ENCODE data around the gene TNS4.

DNA sequence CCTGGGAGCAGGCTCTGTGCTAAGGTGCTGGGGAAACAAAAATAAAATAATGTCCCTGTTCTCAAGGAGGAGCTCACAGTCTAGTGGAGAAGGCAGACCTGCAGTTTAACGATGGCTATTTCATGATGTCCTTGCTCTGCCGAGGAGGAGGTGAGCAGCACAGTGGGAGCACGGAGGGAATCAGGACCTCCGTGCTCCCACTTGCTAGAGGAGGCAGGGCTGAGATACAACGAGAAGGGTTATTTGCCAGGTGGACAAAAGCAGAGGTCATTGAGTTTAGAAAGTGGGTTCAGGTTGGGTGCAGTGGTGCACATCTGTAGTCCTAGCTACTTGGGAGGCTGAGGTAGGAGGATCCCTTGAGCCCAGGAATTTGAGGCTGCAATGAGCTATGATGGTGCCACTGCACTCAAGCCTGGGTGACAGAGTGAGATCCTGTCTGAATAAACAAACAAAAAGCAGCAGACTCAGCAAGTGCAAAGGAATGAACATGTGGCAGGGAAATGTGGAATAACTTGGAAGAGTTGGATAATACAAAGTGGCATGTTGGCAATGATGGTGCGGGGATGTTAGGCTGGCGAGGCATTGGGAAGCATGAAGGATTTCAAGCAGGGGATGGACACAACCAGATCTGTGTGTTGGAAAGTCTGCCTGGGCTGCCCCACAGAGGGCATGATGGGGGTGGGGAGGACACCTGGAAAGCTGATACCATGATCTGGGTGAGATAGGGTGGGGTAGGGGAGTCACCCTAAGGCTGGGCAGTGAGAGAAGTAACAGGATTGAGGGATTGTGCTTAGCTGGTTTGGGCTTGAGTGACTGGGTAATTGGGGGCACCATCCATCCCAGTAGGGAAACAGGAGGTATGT, 12.8 kb upstream of the TNS4 start:
- TF ChIP-seq, protein P1, sequence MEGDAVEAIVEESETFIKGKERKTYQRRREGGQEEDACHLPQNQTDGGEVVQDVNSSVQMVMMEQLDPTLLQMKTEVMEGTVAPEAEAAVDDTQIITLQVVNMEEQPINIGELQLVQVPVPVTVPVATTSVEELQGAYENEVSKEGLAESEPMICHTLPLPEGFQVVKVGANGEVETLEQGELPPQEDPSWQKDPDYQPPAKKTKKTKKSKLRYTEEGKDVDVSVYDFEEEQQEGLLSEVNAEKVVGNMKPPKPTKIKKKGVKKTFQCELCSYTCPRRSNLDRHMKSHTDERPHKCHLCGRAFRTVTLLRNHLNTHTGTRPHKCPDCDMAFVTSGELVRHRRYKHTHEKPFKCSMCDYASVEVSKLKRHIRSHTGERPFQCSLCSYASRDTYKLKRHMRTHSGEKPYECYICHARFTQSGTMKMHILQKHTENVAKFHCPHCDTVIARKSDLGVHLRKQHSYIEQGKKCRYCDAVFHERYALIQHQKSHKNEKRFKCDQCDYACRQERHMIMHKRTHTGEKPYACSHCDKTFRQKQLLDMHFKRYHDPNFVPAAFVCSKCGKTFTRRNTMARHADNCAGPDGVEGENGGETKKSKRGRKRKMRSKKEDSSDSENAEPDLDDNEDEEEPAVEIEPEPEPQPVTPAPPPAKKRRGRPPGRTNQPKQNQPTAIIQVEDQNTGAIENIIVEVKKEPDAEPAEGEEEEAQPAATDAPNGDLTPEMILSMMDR (conservative IDR thresholded peaks at IDR 0.05; ENCODE audit: low read depth, low read length): no peak
- TF ChIP-seq EZH2 (IDR thresholded peaks at IDR 0.05; ENCODE audit: low read length, unreplicated experiment): no peak
